Neural crest cell (in vitro differentiated cells): ENCODE measurements around the gene KLF9. TPM values are rescaled to one million over a fixed set of nuclear protein-coding genes. Genes with fewer than 3 reads are reported as not detected.

Experiments used
- DNase-seq: peaks from one replicate; pipeline ENCODE4 v3.0.0; 2021; ENCODE audit warnings: low read depth, mixed read lengths, low spot score
- H3K27ac Mint-ChIP-seq: one replicate; pipeline ENCODE4 v1.8.0; 2021; ENCODE audit warnings: mild to moderate bottlenecking, mixed read lengths; ENCODE audit not compliant: unreplicated experiment
- H3K27me3 Mint-ChIP-seq: 2 replicates; pipeline ENCODE4 v1.8.0; 2021; ENCODE audit warnings: low read depth, mild to moderate bottlenecking, mixed read lengths
- H3K36me3 Mint-ChIP-seq: 2 replicates; pipeline ENCODE4 v1.8.0; 2021; ENCODE audit warnings: low read depth, mild to moderate bottlenecking, mixed read lengths
- H3K4me1 Mint-ChIP-seq: 2 replicates; pipeline ENCODE4 v1.8.0; 2021; ENCODE audit warnings: mixed read lengths
- H3K4me3 Mint-ChIP-seq: one replicate; pipeline ENCODE4 v1.8.0; 2021; ENCODE audit warnings: mild to moderate bottlenecking, mixed read lengths
- H3K9me3 Mint-ChIP-seq: 2 replicates; pipeline ENCODE4 v1.8.0; 2021; ENCODE audit warnings: mixed read lengths
- CTCF ChIP-seq: fragments of 200-600 bp; sonication (generic); conservative IDR thresholded peaks from 2 replicates; pipeline ENCODE4 v1.5.0; 2021; ENCODE audit warnings: antibody characterized with exemption, mild to moderate bottlenecking
- total RNA-seq: library from RNA; stranded (reverse); gene quantifications from 2 replicates; pipeline ENCODE4 v1.2.1, GENCODE V29; 2021

The KLF9 gene
- total RNA-seq, 1 donor from 2014 or later, result 0.19 TPM

GRCh38 chr9:70415476-70415875 lies 1.0 kb upstream of the KLF9 start:
- H3K27ac Mint-ChIP-seq, result no peak overlapping the region
- no peaks in the 10 kb centered on the region for H3K36me3 Mint-ChIP-seq
- H3K4me3 Mint-ChIP-seq, result no peak overlapping the region
- DNase-seq, result no peak
- no peak for TF ChIP-seq CTCF
- H3K9me3 Mint-ChIP-seq, result no peaks in the 10 kb centered on the region
- peaks cover 79% of the 10 kb centered on the region for H3K27me3 Mint-ChIP-seq
- H3K4me1 Mint-ChIP-seq, result peaks cover 30% of the 10 kb centered on the region

DNA sequence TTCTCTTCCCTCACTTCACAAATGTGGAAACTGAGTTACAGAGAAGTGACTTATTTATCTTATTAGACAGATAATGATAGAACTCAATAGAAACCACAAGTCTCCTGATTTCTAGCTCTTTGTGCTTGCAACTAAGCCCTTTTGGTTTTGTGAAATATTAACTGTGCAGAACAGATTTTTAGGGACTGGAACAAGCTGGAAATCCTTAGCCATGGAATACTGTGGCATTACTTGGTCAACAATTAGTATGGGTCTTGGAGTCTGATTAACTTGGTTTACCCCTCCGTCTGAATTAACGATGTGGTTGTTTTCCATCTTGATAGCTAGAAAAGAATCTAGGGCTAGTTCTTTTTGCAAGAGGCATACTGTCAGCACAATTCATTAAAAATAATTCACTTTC lies 584 bp upstream of the KLF9 start:
- Mint-ChIP-seq H3K4me1 (peaks cover 30% of the 10 kb centered on the region), H3K36me3 (no peaks in the 10 kb centered on the region), H3K9me3 (no peaks in the 10 kb centered on the region), H3K27me3 (peaks cover 83% of the 10 kb centered on the region), H3K4me3 (peak overlapping the region; percentile 86), H3K27ac (no peak overlapping the region)
- no peak for TF ChIP-seq CTCF
- no peak for DNase-seq

GRCh38 chr9:70413464-70413798 lies 1.0 kb downstream of the KLF9 start:
- Mint-ChIP-seq H3K36me3 (no peaks in the 10 kb centered on the region), H3K9me3 (no peaks in the 10 kb centered on the region), H3K27me3 (peaks cover 79% of the 10 kb centered on the region), H3K27ac (peak overlapping the region; percentile 64), H3K4me1 (peaks cover 19% of the 10 kb centered on the region), H3K4me3 (peak overlapping the region; percentile 86)
- no peak for TF ChIP-seq CTCF
- no peak for DNase-seq

GRCh38 chr9:70412832-70413463 lies 1.5 kb downstream of the KLF9 start:
- no peaks in the 10 kb centered on the region for H3K36me3 Mint-ChIP-seq
- TF ChIP-seq CTCF, result no peak
- no peak overlapping the region for H3K27ac Mint-ChIP-seq
- no peaks in the 10 kb centered on the region for H3K9me3 Mint-ChIP-seq
- peak overlapping the region; percentile 85 for H3K4me3 Mint-ChIP-seq
- DNase-seq, result no peak
- H3K27me3 Mint-ChIP-seq, result peaks cover 75% of the 10 kb centered on the region
- peaks cover 16% of the 10 kb centered on the region for H3K4me1 Mint-ChIP-seq

DNA sequence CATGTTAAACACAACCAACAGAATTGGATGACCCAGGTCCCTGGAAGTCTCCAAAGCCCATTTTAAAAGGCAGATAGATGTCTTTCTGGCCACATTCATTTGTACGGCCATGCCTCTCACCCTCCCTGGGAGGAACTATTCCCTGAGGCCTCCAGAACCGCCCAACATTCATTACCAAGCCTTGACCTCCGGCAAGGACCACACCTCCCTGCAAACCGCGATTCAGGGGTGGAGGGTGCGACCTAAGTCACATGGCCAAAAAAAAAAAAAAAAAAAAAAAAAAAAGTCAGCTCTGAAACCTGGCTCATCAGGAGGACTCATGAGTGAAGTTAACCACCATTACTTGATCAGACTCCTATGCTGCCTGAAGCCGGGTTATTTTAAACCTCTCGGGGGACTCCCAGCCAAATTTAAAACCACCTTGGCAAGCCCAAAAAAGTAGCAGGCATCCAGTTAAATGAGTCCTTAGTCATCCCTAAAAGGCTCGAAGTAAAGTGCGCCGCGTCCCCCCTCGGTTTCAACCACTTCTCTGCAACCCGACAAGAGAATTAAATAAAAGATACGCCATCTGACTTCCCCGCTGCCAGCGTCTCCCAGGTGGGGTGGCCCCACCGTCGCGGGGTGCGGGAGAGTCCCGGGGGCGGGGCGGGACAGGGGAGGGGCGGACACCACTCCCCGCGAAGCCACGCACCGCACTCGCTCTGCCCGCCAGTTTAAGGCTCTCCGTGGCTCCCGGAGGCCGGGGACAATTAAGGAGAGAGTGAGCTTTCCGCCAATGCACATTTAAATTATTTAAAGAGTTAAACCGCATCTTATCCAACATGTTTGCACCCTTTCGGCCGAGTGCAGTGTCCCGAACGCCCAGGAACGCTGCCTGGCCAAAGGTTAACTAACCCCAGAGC lies 2.3 kb downstream of the KLF9 start:
- Mint-ChIP-seq H3K27me3 (peaks cover 71% of the 10 kb centered on the region), H3K9me3 (no peaks in the 10 kb centered on the region), H3K4me3 (peak overlapping the region; percentile 85), H3K36me3 (no peaks in the 10 kb centered on the region), H3K4me1 (peaks cover 21% of the 10 kb centered on the region), H3K27ac (no peak overlapping the region)
- no peak for TF ChIP-seq CTCF
- no peak for DNase-seq
